CD4-positive, alpha-beta memory T cell (primary cell): ENCODE data around the gene HELZ. TPM values are rescaled to one million over a fixed set of nuclear protein-coding genes. Genes with fewer than 3 reads are reported as not detected.
"Not testable (repeated sequence)": the region's sequence is repeated elsewhere in the genome, so short reads cannot be mapped to it uniquely, and the experiment has no call there.

Experiments
- CTCF ChIA-PET: fragments of 350-600 bp; sonication (Branson Sonifier 250); formaldehyde crosslinking; loops from one replicate; lab custom pipeline; 2021; ENCODE audit warnings: inconsistent platforms; ENCODE audit not compliant: partially characterized antibody; lab: Charles Lee
- POLR2A ChIA-PET: fragments of 350-600 bp; sonication (Branson Sonifier 250); formaldehyde crosslinking; loops from one replicate; lab custom pipeline; 2021; ENCODE audit not compliant: partially characterized antibody; lab: Charles Lee
- DNase-seq, 5 donors: peaks; one replicate each; pipeline versions ENCODE4 v3.0.0 to v3.0.0-alpha.2; 2020 to 2022; ENCODE audit warnings: mixed read lengths in 1 of 5
- H3K27ac ChIP-seq: one replicate; pipeline ENCODE4 v1.7.0; 2013; ENCODE audit warnings: low read depth, low read length
- H3K27me3 ChIP-seq: 2 replicates; pipeline ENCODE4 v1.7.0; 2013; ENCODE audit warnings: mild to moderate bottlenecking, low read length, moderate library complexity; ENCODE audit not compliant: insufficient read depth
- H3K36me3 ChIP-seq: 2 replicates; pipeline ENCODE4 v1.7.0; 2013; ENCODE audit warnings: mild to moderate bottlenecking, low read length, moderate library complexity; ENCODE audit not compliant: insufficient read depth
- H3K4me1 ChIP-seq: 2 replicates; pipeline ENCODE4 v1.7.0; 2013; ENCODE audit warnings: mild to moderate bottlenecking, low read length, moderate library complexity; ENCODE audit not compliant: insufficient read depth
- H3K4me3 ChIP-seq, 2 donors: one replicate each; pipeline ENCODE4 v1.7.0; 2013; ENCODE audit warnings: low read length in 2 of 2, mild to moderate bottlenecking in 1 of 2
- H3K9me3 ChIP-seq, 2 donors: one replicate each; pipeline ENCODE4 v1.7.0; 2013; ENCODE audit warnings: low read length in 2 of 2, control low read depth in 1 of 2; ENCODE audit not compliant: control insufficient read depth in 1 of 2
- H3K27ac Mint-ChIP-seq, 7 donors: one replicate each; pipeline ENCODE4 v1.8.0; 2020 to 2021; ENCODE audit warnings: mixed read lengths in 7 of 7, mild to moderate bottlenecking in 6 of 7, inconsistent platforms in 3 of 7, moderate library complexity in 3 of 7
- H3K27me3 Mint-ChIP-seq, 2 donors: one replicate each; pipeline ENCODE4 v1.8.0; 2020 to 2021; ENCODE audit warnings: mixed read lengths in 2 of 2
- H3K36me3 Mint-ChIP-seq, 2 donors: one replicate each; pipeline ENCODE4 v1.8.0; 2020 to 2021; ENCODE audit warnings: mixed read lengths in 2 of 2, inconsistent platforms in 1 of 2, mild to moderate bottlenecking in 1 of 2
- H3K4me1 Mint-ChIP-seq, 4 donors: one replicate each; pipeline ENCODE4 v1.8.0; 2020 to 2021; ENCODE audit warnings: mixed read lengths in 4 of 4, mild to moderate bottlenecking in 1 of 4
- H3K4me3 Mint-ChIP-seq, 8 donors: one replicate each; pipeline ENCODE4 v1.8.0; 2020 to 2021; ENCODE audit warnings: mixed read lengths in 8 of 8, mild to moderate bottlenecking in 7 of 8, moderate library complexity in 6 of 8, inconsistent platforms in 3 of 8
- H3K9me3 Mint-ChIP-seq, 8 donors: one replicate each; pipeline ENCODE4 v1.8.0; 2020 to 2021; ENCODE audit warnings: mixed read lengths in 8 of 8, mild to moderate bottlenecking in 5 of 8, inconsistent platforms in 3 of 8, moderate library complexity in 1 of 8
- intact Hi-C: fragments of 100-400 bp; cut with micrococcal nuclease; formaldehyde crosslinking; loops from one replicate; pipeline ENCODE4 v1.15.1; 2023
- polyA plus RNA-seq, 2 donors: library from polyadenylated mRNA; unstranded; fragments of 300-500 nt; fragmentation: Illumina TruSeq; gene quantifications; one replicate each; pipeline ENCODE4 v1.2.3, GENCODE V29; 2021
- total RNA-seq, 2 experiments: library from RNA; stranded (reverse); gene quantifications; one replicate each; pipeline ENCODE4 v1.2.3, GENCODE V29; 2021

HELZ gene
- total and polyA plus RNA-seq, 4 experiments from 2014 or later: 32.0 to 104 (median 86.4) TPM

- H3K27ac Mint-ChIP-seq: no peak overlapping the region
- H3K4me1 Mint-ChIP-seq: peaks cover 12 to 26% (median 16%) of the 10 kb centered on the region in 4 donors
- intact Hi-C loops: no loop called here
- ChIA-PET CTCF (interaction anchor here (0.7 kb wide), 1 partner anchor 241 kb away, joined by 4 read pairs; no protein-coding TSS in a partner anchor), POLR2A (no interaction called here)
- no peaks in the 10 kb centered on the region for H3K36me3 Mint-ChIP-seq
- H3K9me3 Mint-ChIP-seq: no peaks in the 10 kb centered on the region
- H3K4me3 Mint-ChIP-seq: no peak overlapping the region
- no peak overlapping the region for H3K4me3 ChIP-seq
- H3K27me3 Mint-ChIP-seq: no peaks in the 10 kb centered on the region
- peaks cover 14% of the 10 kb centered on the region for H3K4me1 ChIP-seq
- H3K27me3 ChIP-seq: no peaks in the 10 kb centered on the region
- no peaks in the 10 kb centered on the region for H3K36me3 ChIP-seq
- no peaks in the 10 kb centered on the region for H3K9me3 ChIP-seq
- no peak for DNase-seq
- H3K27ac ChIP-seq: no peak overlapping the region
Observed at GRCh38 chr17:67253384-67253783, 8.4 kb upstream of the HELZ start.

- H3K4me3 ChIP-seq, H3K36me3 Mint-ChIP-seq, H3K27me3 ChIP-seq, H3K27me3 Mint-ChIP-seq, H3K27ac ChIP-seq, DNase-seq, H3K27ac Mint-ChIP-seq, H3K4me3 Mint-ChIP-seq, H3K9me3 Mint-ChIP-seq, H3K36me3 ChIP-seq, intact Hi-C loops, H3K9me3 ChIP-seq, CTCF ChIA-PET, POLR2A ChIA-PET: not testable (repeated sequence)
- peaks cover 10 to 27% (median 18%) of the 10 kb centered on the region in 4 donors for H3K4me1 Mint-ChIP-seq
- peaks cover 19% of the 10 kb centered on the region for H3K4me1 ChIP-seq
Observed at GRCh38 chr17:67251586-67251985, 6.6 kb upstream of the HELZ start.

- no peaks in the 10 kb centered on the region for H3K27me3 Mint-ChIP-seq
Observed at GRCh38 chr17:67248291-67248690, 3.3 kb upstream of the HELZ start.

GRCh38 chr17:67247416-67247900 is 2.5 kb upstream of the HELZ start:
- DNase-seq: no peak
- peaks cover 43% of the 10 kb centered on the region for H3K4me1 ChIP-seq
- Mint-ChIP-seq H3K36me3 (peaks cover 5 to 15% of the 10 kb centered on the region in 2 donors), H3K27ac (peak overlapping the region; percentile 75 to 98 (median 97)), H3K9me3 (no peaks in the 10 kb centered on the region), H3K4me1 (peaks cover 24 to 40% (median 31%) of the 10 kb centered on the region in 4 donors), H3K27me3 (no peaks in the 10 kb centered on the region), H3K4me3 (peak overlapping the region; percentile 86 to 93 (median 89))
- H3K27ac ChIP-seq: peak overlapping the region; percentile 84
- no peaks in the 10 kb centered on the region for H3K27me3 ChIP-seq
- POLR2A ChIA-PET: interaction anchor here (0.5 to 1.9 kb wide), 5 partner anchors 10 to 111 kb away, joined by 3 to 13 read pairs (median 3); no protein-coding TSS in a partner anchor
- intact Hi-C loops: loop anchor here (1.0 to 5.0 kb wide), 3 partner anchors 46 to 470 kb away; partner anchors contain the start of gene NOL11
- no peaks in the 10 kb centered on the region for H3K36me3 ChIP-seq
- no peaks in the 10 kb centered on the region for H3K9me3 ChIP-seq
- CTCF ChIA-PET: interaction anchor here (1.1 to 1.4 kb wide), 3 partner anchors 10 to 47 kb away, joined by 3 to 8 read pairs (median 4); no protein-coding TSS in a partner anchor
- no peak overlapping the region for H3K4me3 ChIP-seq

More at GRCh38 chr17:67248291-67248690, 3.3 kb upstream of the HELZ start:
- H3K36me3 Mint-ChIP-seq: peaks cover 4 to 15% of the 10 kb centered on the region in 2 donors
- H3K27ac Mint-ChIP-seq: peak overlapping the region; percentile 36 to 98 (median 77)
- H3K4me3 Mint-ChIP-seq: peak overlapping the region in 5 of 8 donors; percentile 8 to 60 (median 33)
- Histone ChIP-seq H3K9me3 (no peaks in the 10 kb centered on the region), H3K36me3 (no peaks in the 10 kb centered on the region), H3K27ac (no peak overlapping the region), H3K4me3 (no peak overlapping the region), H3K4me1 (peaks cover 36% of the 10 kb centered on the region), H3K27me3 (no peaks in the 10 kb centered on the region)
- POLR2A ChIA-PET: interaction anchor here (1.9 kb wide), 1 partner anchor 9 kb away, joined by 7 read pairs; no protein-coding TSS in a partner anchor
- H3K9me3 Mint-ChIP-seq: no peaks in the 10 kb centered on the region
- intact Hi-C loops: loop anchor here (5.0 kb wide), 2 partner anchors 114 to 469 kb away; partner anchors contain the start of gene NOL11
- no peak for DNase-seq
- H3K4me1 Mint-ChIP-seq: peaks cover 23 to 33% (median 28%) of the 10 kb centered on the region in 4 donors
- CTCF ChIA-PET: interaction anchor here (1.2 to 1.4 kb wide), 2 partner anchors 10 to 44 kb away, joined by 3 to 8 read pairs; no protein-coding TSS in a partner anchor

- H3K27me3 Mint-ChIP-seq: no peaks in the 10 kb centered on the region
- DNase-seq: peak; percentile 56 to 84 (median 74)
- peak overlapping the region; percentile 54 to 78 for H3K4me3 ChIP-seq
- H3K4me1 ChIP-seq: peaks cover 46% of the 10 kb centered on the region
- ChIA-PET CTCF (interaction anchor here (1.1 to 1.4 kb wide), 2 partner anchors 46 to 47 kb away, joined by 4 to 8 read pairs; no protein-coding TSS in a partner anchor), POLR2A (interaction anchor here (0.5 to 1.9 kb wide), 5 partner anchors 9 to 111 kb away, joined by 3 to 13 read pairs (median 3); no protein-coding TSS in a partner anchor)
- H3K4me3 Mint-ChIP-seq: peak overlapping the region; percentile 86 to 93 (median 89)
- H3K36me3 Mint-ChIP-seq: peaks cover 5 to 17% of the 10 kb centered on the region in 2 donors
- peaks cover 26 to 43% (median 33%) of the 10 kb centered on the region in 4 donors for H3K4me1 Mint-ChIP-seq
- no peaks in the 10 kb centered on the region for H3K27me3 ChIP-seq
- H3K9me3 ChIP-seq: no peaks in the 10 kb centered on the region
- H3K27ac ChIP-seq: peak overlapping the region; percentile 84
- no peaks in the 10 kb centered on the region for H3K36me3 ChIP-seq
- H3K9me3 Mint-ChIP-seq: no peaks in the 10 kb centered on the region
- intact Hi-C loops: loop anchor here (1.0 to 5.0 kb wide), 4 partner anchors 10 to 470 kb away; partner anchors contain the start of gene NOL11
- peak overlapping the region; percentile 75 to 98 (median 97) for H3K27ac Mint-ChIP-seq
Observed at GRCh38 chr17:67246653-67247415, 1.8 kb upstream of the HELZ start.

- no peaks in the 10 kb centered on the region for H3K27me3 Mint-ChIP-seq
- CTCF ChIA-PET: interaction anchor here (1.1 kb wide), 1 partner anchor 43 kb away, joined by 3 read pairs; no protein-coding TSS in a partner anchor
- Histone ChIP-seq H3K9me3 (no peaks in the 10 kb centered on the region), H3K27me3 (no peaks in the 10 kb centered on the region), H3K27ac (peak overlapping the region; percentile 84), H3K36me3 (peaks cover 5% of the 10 kb centered on the region), H3K4me1 (peaks cover 51% of the 10 kb centered on the region), H3K4me3 (peak overlapping the region; percentile 54 to 78)
- H3K9me3 Mint-ChIP-seq: no peaks in the 10 kb centered on the region
- DNase-seq: no peak
- intact Hi-C loops: loop anchor here (1.0 to 5.0 kb wide), 3 partner anchors 11 to 471 kb away; partner anchors contain the start of gene NOL11
- H3K36me3 Mint-ChIP-seq: peaks cover 5 to 22% of the 10 kb centered on the region in 2 donors
- H3K4me1 Mint-ChIP-seq: peaks cover 31 to 48% (median 38%) of the 10 kb centered on the region in 4 donors
- peak overlapping the region; percentile 86 to 93 (median 89) for H3K4me3 Mint-ChIP-seq
- POLR2A ChIA-PET: interaction anchor here (2.0 kb wide), 1 partner anchor 12 kb away, joined by 24 read pairs; no protein-coding TSS in a partner anchor
- H3K27ac Mint-ChIP-seq: peak overlapping the region; percentile 75 to 98 (median 97)
Observed at GRCh38 chr17:67246403-67246652, 1.3 kb upstream of the HELZ start.
